B cell (primary cell): ENCODE results near the gene CDRT4. TPM values are rescaled to one million over a fixed set of nuclear protein-coding genes. Genes with fewer than 3 reads are reported as not detected.

ENCODE experiments used
- ATAC-seq: fragments of 200-7000 bp; cut with Tn5 transposase; one replicate; pipeline ENCODE4 v1.10.0; 2021; ENCODE audit warnings: low read depth, mild to moderate bottlenecking, moderate number of reproducible peaks, moderate library complexity
- CTCF ChIA-PET: fragments of 350-600 bp; sonication (Branson Sonifier 250); formaldehyde crosslinking; loops from one replicate; lab custom pipeline; 2021; ENCODE audit warnings: antibody characterized with exemption, inconsistent platforms; lab: Charles Lee
- POLR2A ChIA-PET: fragments of 350-600 bp; sonication (Branson Sonifier 250); formaldehyde crosslinking; loops from one replicate; lab custom pipeline; 2021; ENCODE audit warnings: antibody characterized with exemption; lab: Charles Lee
- DNase-seq: peaks from one replicate; pipeline ENCODE4 v3.0.0; 2013
- H2AFZ ChIP-seq: 2 replicates; pipeline ENCODE4 v1.6.1; 2012; ENCODE audit warnings: mild to moderate bottlenecking, low read depth, low read length; ENCODE audit not compliant: insufficient read depth, poor library complexity, severe bottlenecking
- H3K27ac ChIP-seq, 2 donors: 1 replicate in 1 of 2; 2 replicates in 1 of 2; pipeline ENCODE4 v1.5.1; 2012 to 2013; ENCODE audit warnings: low read length in 2 of 2, mild to moderate bottlenecking in 2 of 2, moderate library complexity in 1 of 2
- H3K27me3 ChIP-seq, 4 experiments: fragments of 200-600 bp in 1 of 4; sonication (generic) in 1 of 4; replicated peaks in 1 of 4; 1 replicate in 2 of 4; 2 replicates in 2 of 4; pipeline versions ENCODE4 v1.6.1 to v1.7.0; 2013 to 2016; ENCODE audit warnings: low read length in 3 of 4, mild to moderate bottlenecking in 2 of 4, mixed read lengths in 1 of 4, moderate library complexity in 1 of 4; ENCODE audit not compliant: insufficient read depth in 4 of 4, control insufficient read depth in 3 of 4; ENCODE audit errors: control extremely low read depth in 1 of 4
- H3K36me3 ChIP-seq, 2 experiments: replicated peaks in 1 of 2; 1 replicate in 1 of 2; 2 replicates in 1 of 2; pipeline versions ENCODE4 v1.6.1 to v1.7.1; 2013; ENCODE audit warnings: low read length in 1 of 2; ENCODE audit not compliant: insufficient read depth in 2 of 2, control insufficient read depth in 1 of 2; ENCODE audit errors: control extremely low read depth in 1 of 2, extremely low read depth in 1 of 2
- H3K4me1 ChIP-seq, 2 donors: fragments of 200-600 bp in 1 of 2; sonication (generic) in 1 of 2; 1 replicate in 1 of 2; 2 replicates in 1 of 2; pipeline versions ENCODE4 v1.5.1 to v1.6.1; 2013 to 2017; ENCODE audit warnings: low read length in 2 of 2; ENCODE audit not compliant: control insufficient read depth in 2 of 2, insufficient read depth in 2 of 2
- H3K4me2 ChIP-seq: replicated peaks from 2 replicates; pipeline ENCODE3; 2012; ENCODE audit warnings: mild to moderate bottlenecking, low read depth, low read length; ENCODE audit not compliant: poor library complexity, severe bottlenecking
- H3K4me3 ChIP-seq, 5 experiments: fragments of 200-600 bp in 1 of 5; sonication (generic) in 1 of 5; 1 replicate in 3 of 5; 2 replicates in 2 of 5; pipeline versions ENCODE4 v1.5.1 to v1.7.0; 2011 to 2016; ENCODE audit warnings: low read length in 4 of 5, mild to moderate bottlenecking in 4 of 5, low read depth in 2 of 5, control low read depth in 1 of 5, moderate library complexity in 1 of 5; ENCODE audit not compliant: insufficient read depth in 1 of 5; ENCODE audit errors: control extremely low read depth in 1 of 5, extremely low read depth in 1 of 5
- H3K79me2 ChIP-seq: fragments of 200-600 bp; sonication (generic); one replicate; pipeline ENCODE4 v1.6.0; 2016; ENCODE audit warnings: low read length; ENCODE audit not compliant: control insufficient read depth, insufficient read depth
- H3K9ac ChIP-seq: fragments of 200-600 bp; sonication (generic); 2 replicates; pipeline ENCODE4 v1.6.1; 2017; ENCODE audit warnings: mild to moderate bottlenecking, low read length, moderate library complexity
- H3K9me3 ChIP-seq, 3 donors: one replicate each; pipeline versions ENCODE4 v1.6.1 to v1.7.1; 2013; ENCODE audit warnings: low read length in 2 of 3; ENCODE audit not compliant: control insufficient read depth in 2 of 3, insufficient read depth in 1 of 3; ENCODE audit errors: control extremely low read depth in 1 of 3
- H4K20me1 ChIP-seq: 2 replicates; pipeline ENCODE4 v1.6.0; 2012; ENCODE audit warnings: mild to moderate bottlenecking, low read length; ENCODE audit not compliant: insufficient read depth, control insufficient read depth, poor library complexity, severe bottlenecking
- H3K27ac Mint-ChIP-seq: one replicate; pipeline ENCODE4 v1.8.0; 2021; ENCODE audit warnings: mixed read lengths
- H3K27me3 Mint-ChIP-seq: one replicate; pipeline ENCODE4 v1.8.0; 2021; ENCODE audit warnings: mixed read lengths
- H3K4me1 Mint-ChIP-seq: one replicate; pipeline ENCODE4 v1.8.0; 2021; ENCODE audit warnings: mixed read lengths
- H3K4me3 Mint-ChIP-seq: one replicate; pipeline ENCODE4 v1.8.0; 2021; ENCODE audit warnings: mixed read lengths
- H3K9me3 Mint-ChIP-seq: one replicate; pipeline ENCODE4 v1.8.0; 2022; ENCODE audit warnings: mixed read lengths; ENCODE audit not compliant: insufficient read depth
- EZH2 ChIP-seq: IDR thresholded peaks from 2 replicates; pipeline ENCODE4 v1.6.1; 2012; ENCODE audit warnings: borderline replicate concordance, low read depth, mild to moderate bottlenecking, moderate library complexity, low read length; ENCODE audit not compliant: insufficient read depth, poor library complexity, severe bottlenecking
- WGBS: methylation state at CpG from one replicate; pipeline ENCODE4 v1.1.5; 2013; ENCODE audit warnings: missing lambda C conversion rate; ENCODE audit not compliant: insufficient coverage; 5-methylcytosine and 5-hydroxymethylcytosine counted together
- intact Hi-C: fragments of 100-400 bp; cut with micrococcal nuclease; formaldehyde crosslinking; loops from one replicate; pipeline ENCODE4 v1.10.0; 2022
- polyA plus RNA-seq: library from polyadenylated mRNA; depleted of rRNA; stranded (reverse); fragments of >200 nt; gene quantifications from 2 replicates; pipeline ENCODE4 v1.2.3, GENCODE V29; 2012
- total RNA-seq, 2 donors: library from RNA; stranded (reverse); fragments of 120-200 nt in 1 of 2; gene quantifications; 1 replicate in 1 of 2; 2 replicates in 1 of 2; pipeline versions ENCODE4 v1.2.3 to v1.2.4, GENCODE V29; 2013 to 2022
- TF ChIP-seq, protein P1 (sequence below): fragments of 200-600 bp; IDR thresholded peaks from one replicate; pipeline ENCODE4 v1.8.0; 2022; ENCODE audit warnings: antibody characterized with exemption, mild to moderate bottlenecking

CDRT4 gene
- total and polyA plus RNA-seq, 2 donors (not counting 1 experiment from before 2014, with no cell fraction given) = 11.6 to 23.0 TPM

DNA sequence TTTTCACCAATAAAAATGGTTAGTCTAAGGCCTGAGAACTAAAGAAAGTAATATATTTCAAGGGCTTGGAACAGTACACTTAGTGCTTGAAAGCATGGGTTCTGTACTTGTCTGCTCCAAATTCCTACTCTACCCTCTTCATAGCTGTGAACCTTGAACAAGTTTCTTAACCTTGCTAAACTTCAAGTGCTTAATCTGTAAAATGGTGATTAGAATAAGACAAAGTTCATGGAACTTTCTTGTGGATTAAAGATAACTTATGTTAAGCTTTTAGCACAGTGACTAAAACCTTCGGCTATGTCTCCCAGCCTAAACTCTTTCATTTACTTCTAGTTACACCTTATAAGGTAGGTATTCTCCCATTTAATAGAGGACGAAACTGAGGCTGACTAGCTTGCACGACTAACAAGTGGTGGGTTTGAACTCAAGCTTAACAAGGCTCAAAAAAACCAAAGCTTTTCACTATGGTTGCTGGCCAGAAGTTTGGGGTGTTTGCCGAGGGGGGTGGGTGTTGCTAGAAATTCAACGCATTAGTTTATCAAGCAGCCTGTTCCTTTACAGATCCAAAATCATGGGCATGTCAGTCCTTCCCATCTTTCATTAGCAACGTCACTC is 28.8 kb downstream of the CDRT4 start:
- no peak for ATAC-seq
- Mint-ChIP-seq H3K9me3 (peaks cover 2% of the 10 kb centered on the region), H3K4me3 (no peak overlapping the region), H3K27me3 (no peaks in the 10 kb centered on the region), H3K27ac (no peak overlapping the region), H3K4me1 (peaks cover 9% of the 10 kb centered on the region)
- CTCF ChIA-PET = no interaction called here
- no peak for TF ChIP-seq EZH2
- TF ChIP-seq, protein P1, sequence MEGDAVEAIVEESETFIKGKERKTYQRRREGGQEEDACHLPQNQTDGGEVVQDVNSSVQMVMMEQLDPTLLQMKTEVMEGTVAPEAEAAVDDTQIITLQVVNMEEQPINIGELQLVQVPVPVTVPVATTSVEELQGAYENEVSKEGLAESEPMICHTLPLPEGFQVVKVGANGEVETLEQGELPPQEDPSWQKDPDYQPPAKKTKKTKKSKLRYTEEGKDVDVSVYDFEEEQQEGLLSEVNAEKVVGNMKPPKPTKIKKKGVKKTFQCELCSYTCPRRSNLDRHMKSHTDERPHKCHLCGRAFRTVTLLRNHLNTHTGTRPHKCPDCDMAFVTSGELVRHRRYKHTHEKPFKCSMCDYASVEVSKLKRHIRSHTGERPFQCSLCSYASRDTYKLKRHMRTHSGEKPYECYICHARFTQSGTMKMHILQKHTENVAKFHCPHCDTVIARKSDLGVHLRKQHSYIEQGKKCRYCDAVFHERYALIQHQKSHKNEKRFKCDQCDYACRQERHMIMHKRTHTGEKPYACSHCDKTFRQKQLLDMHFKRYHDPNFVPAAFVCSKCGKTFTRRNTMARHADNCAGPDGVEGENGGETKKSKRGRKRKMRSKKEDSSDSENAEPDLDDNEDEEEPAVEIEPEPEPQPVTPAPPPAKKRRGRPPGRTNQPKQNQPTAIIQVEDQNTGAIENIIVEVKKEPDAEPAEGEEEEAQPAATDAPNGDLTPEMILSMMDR = no peak
- Histone ChIP-seq H3K79me2 (no peaks in the 10 kb centered on the region), H3K4me2 (no peak overlapping the region), H2AFZ (no peak overlapping the region), H3K36me3 (no peaks in the 10 kb centered on the region), H3K27me3 (no peaks in the 10 kb centered on the region), H3K27ac (no peak overlapping the region), H3K9ac (no peak overlapping the region), H3K4me3 (no peak overlapping the region), H3K9me3 (peaks cover 0 to 23% (median 12%) of the 10 kb centered on the region in 3 donors), H3K4me1 (peaks cover 4 to 9% of the 10 kb centered on the region in 2 donors), H4K20me1 (no peaks in the 10 kb centered on the region)
- POLR2A ChIA-PET = no interaction called here
- no peak for DNase-seq
- intact Hi-C loops = no loop called here
- no CpG with 5 or more reads among the region's 6 CpGs for WGBS

DNA sequence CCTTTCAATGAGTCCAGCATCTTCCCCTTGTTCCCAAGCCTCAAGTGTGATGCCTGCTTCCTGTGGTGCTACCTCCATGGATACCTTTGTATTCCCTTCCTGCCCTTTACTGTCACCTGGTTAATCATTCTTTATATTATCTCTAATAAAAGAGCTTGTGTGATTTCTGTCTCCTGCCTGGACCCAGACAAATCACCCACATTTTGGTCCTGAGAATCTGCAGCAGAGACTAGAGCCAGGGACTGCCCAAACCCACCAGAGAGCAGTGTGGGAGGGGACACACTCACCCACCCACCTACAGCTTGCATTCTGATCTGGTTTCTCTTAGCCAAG is 30.2 kb downstream of the CDRT4 start:
- CTCF ChIA-PET = interaction anchor here (0.8 kb wide), 1 partner anchor 66 kb away, joined by 3 read pairs; no protein-coding TSS in a partner anchor

More for the DNA sequence above, 30.2 kb downstream of the CDRT4 start:
- DNase-seq (no peak), ATAC-seq (no peak)
- TF ChIP-seq, protein P1 = no peak
- TF ChIP-seq EZH2 = no peak
- H3K9me3 Mint-ChIP-seq = peaks cover 2% of the 10 kb centered on the region
- peak overlapping the region; percentile 52 for H2AFZ ChIP-seq
- H3K4me3 ChIP-seq = no peak overlapping the region
- peaks cover 9% of the 10 kb centered on the region for H3K4me1 Mint-ChIP-seq
- H3K79me2 ChIP-seq = no peaks in the 10 kb centered on the region
- H3K4me3 Mint-ChIP-seq = no peak overlapping the region
- peak overlapping the region; percentile 28 for H3K4me2 ChIP-seq
- H3K27me3 Mint-ChIP-seq = no peaks in the 10 kb centered on the region
- H3K36me3 ChIP-seq = no peaks in the 10 kb centered on the region
- H3K27ac Mint-ChIP-seq = no peak overlapping the region
- peaks cover 4 to 9% of the 10 kb centered on the region in 2 donors for H3K4me1 ChIP-seq
- no peak overlapping the region for H3K9ac ChIP-seq
- POLR2A ChIA-PET = no interaction called here
- no peaks in the 10 kb centered on the region for H3K27me3 ChIP-seq
- H3K9me3 ChIP-seq = peaks cover 0 to 23% (median 12%) of the 10 kb centered on the region in 3 donors
- intact Hi-C loops = no loop called here
- H4K20me1 ChIP-seq = no peaks in the 10 kb centered on the region
- no peak overlapping the region for H3K27ac ChIP-seq
